Measurements from ENCODE around the gene DIAPH1.

DNA sequence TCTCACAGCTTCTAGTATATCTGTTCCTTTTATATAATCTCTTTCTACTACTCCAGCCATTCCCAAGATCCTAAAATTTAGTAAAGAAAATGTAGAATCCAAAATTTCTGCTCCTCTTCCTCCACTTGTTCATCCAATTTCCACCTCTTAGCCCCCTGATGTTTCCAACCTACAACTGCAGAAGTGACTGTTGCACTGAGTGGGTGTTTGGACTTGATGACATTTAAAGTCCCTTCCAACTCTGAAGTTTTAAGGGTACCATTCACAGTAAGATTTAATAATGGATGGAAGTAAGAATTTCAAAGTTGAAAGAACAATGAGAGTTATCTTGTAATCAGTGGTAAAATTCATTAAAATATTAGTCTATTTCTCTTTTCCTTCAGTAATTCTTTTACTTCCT is 5.5 kb downstream of the DIAPH1 start:
- TF ChIP-seq POLR2A (IDR thresholded peaks at IDR 0.05) (no peak), POLR2AphosphoS5 (IDR thresholded peaks at IDR 0.05) (no peak)
- TF ChIP-seq, protein P1, sequence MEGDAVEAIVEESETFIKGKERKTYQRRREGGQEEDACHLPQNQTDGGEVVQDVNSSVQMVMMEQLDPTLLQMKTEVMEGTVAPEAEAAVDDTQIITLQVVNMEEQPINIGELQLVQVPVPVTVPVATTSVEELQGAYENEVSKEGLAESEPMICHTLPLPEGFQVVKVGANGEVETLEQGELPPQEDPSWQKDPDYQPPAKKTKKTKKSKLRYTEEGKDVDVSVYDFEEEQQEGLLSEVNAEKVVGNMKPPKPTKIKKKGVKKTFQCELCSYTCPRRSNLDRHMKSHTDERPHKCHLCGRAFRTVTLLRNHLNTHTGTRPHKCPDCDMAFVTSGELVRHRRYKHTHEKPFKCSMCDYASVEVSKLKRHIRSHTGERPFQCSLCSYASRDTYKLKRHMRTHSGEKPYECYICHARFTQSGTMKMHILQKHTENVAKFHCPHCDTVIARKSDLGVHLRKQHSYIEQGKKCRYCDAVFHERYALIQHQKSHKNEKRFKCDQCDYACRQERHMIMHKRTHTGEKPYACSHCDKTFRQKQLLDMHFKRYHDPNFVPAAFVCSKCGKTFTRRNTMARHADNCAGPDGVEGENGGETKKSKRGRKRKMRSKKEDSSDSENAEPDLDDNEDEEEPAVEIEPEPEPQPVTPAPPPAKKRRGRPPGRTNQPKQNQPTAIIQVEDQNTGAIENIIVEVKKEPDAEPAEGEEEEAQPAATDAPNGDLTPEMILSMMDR (IDR thresholded peaks at IDR 0.05): no peak

Measured in gastroesophageal sphincter (tissue), 3 donors.